LNCaP clone FGC (cell line): ENCODE data around the gene MCCC2.

Source experiments
- DNase-seq: peaks from one replicate; pipeline ENCODE4 v3.0.0-alpha.2; 2011; ENCODE audit warnings: low read depth
- H3K4me3 ChIP-seq: 2 replicates; pipeline ENCODE4 v1.5.1; 2011; ENCODE audit warnings: mild to moderate bottlenecking, low read depth, low read length, control low read depth
- TF ChIP-seq, protein P1 (sequence below): IDR thresholded peaks from 2 replicates; pipeline ENCODE4 v1.5.1; 2012; ENCODE audit warnings: mild to moderate bottlenecking; ENCODE audit not compliant: control insufficient read depth, insufficient read depth; ENCODE audit errors: extremely low read depth

The MCCC2 gene

GRCh38 chr5:71705421-71705820 is 118.3 kb downstream of the MCCC2 start:
- no peak overlapping the region for H3K4me3 ChIP-seq
- TF ChIP-seq, protein P1, sequence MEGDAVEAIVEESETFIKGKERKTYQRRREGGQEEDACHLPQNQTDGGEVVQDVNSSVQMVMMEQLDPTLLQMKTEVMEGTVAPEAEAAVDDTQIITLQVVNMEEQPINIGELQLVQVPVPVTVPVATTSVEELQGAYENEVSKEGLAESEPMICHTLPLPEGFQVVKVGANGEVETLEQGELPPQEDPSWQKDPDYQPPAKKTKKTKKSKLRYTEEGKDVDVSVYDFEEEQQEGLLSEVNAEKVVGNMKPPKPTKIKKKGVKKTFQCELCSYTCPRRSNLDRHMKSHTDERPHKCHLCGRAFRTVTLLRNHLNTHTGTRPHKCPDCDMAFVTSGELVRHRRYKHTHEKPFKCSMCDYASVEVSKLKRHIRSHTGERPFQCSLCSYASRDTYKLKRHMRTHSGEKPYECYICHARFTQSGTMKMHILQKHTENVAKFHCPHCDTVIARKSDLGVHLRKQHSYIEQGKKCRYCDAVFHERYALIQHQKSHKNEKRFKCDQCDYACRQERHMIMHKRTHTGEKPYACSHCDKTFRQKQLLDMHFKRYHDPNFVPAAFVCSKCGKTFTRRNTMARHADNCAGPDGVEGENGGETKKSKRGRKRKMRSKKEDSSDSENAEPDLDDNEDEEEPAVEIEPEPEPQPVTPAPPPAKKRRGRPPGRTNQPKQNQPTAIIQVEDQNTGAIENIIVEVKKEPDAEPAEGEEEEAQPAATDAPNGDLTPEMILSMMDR: no peak
- DNase-seq: no peak

- DNase-seq: no peak
- TF ChIP-seq, protein P1: no peak
- no peak overlapping the region for H3K4me3 ChIP-seq
These were observed 119.8 kb downstream of the MCCC2 start for GRCh38 chr5:71706906-71707305.
